Heart right ventricle (tissue), 16 donors: ENCODE measurements around the gene PTPRM. TPM values are rescaled to one million over a fixed set of nuclear protein-coding genes. Genes with fewer than 3 reads are reported as not detected.
A peak's percentile ranks its signal among the peaks of the same experiment; 100 is the strongest.

Experiments used
- ATAC-seq, 8 donors: fragments of 200-7000 bp; cut with Tn5 transposase; one replicate each; pipeline ENCODE4 v1.9.1; 2020; ENCODE audit warnings: mild to moderate bottlenecking in 8 of 8, moderate library complexity in 8 of 8, moderate number of reproducible peaks in 1 of 8
- DNase-seq, 2 donors: peaks; one replicate each; pipeline ENCODE4 v3.0.0-alpha.2; 2020
- H3K27ac ChIP-seq, 10 donors: fragments of 200-600 bp; sonication (generic) in 2 of 10; one replicate each; pipeline versions ENCODE4 v1.5.0 to v1.8.0; 2020 to 2022; ENCODE audit warnings: mild to moderate bottlenecking in 3 of 10
- H3K27me3 ChIP-seq, 7 donors: fragments of 200-600 bp; one replicate each; pipeline ENCODE4 v1.8.0; 2021 to 2022; ENCODE audit warnings: mild to moderate bottlenecking in 2 of 7
- H3K36me3 ChIP-seq, 9 donors: fragments of 200-600 bp; sonication (generic) in 1 of 9; one replicate each; pipeline versions ENCODE4 v1.5.0 to v1.8.0; 2020 to 2022; ENCODE audit warnings: mild to moderate bottlenecking in 2 of 9
- H3K4me1 ChIP-seq, 9 donors: fragments of 200-600 bp; sonication (generic) in 1 of 9; one replicate each; pipeline versions ENCODE4 v1.5.0 to v1.8.0; 2020 to 2022; ENCODE audit warnings: mild to moderate bottlenecking in 4 of 9
- H3K4me3 ChIP-seq, 10 donors: fragments of 200-600 bp; sonication (generic) in 2 of 10; one replicate each; pipeline versions ENCODE4 v1.5.0 to v1.8.0; 2020 to 2022; ENCODE audit warnings: mild to moderate bottlenecking in 7 of 10, moderate library complexity in 2 of 10
- H3K9me3 ChIP-seq, 11 donors: fragments of 200-600 bp in 10 of 11; sonication (generic) in 2 of 11; one replicate each; pipeline versions ENCODE4 v1.5.0 to v1.8.0; 2013 to 2022; ENCODE audit warnings: mild to moderate bottlenecking in 2 of 11, control low read depth in 1 of 11, moderate library complexity in 1 of 11
- WGBS, 2 donors: extraction: QIAGEN DNeasy Blood & Tissue Kit; methylation state at CpG; one replicate each; pipeline ENCODE4 v1.1.7; 2013; ENCODE audit warnings: inconsistent platforms in 1 of 2; 5-methylcytosine and 5-hydroxymethylcytosine counted together
- intact Hi-C, 10 donors: fragments of 100-400 bp; cut with DNase I; formaldehyde crosslinking; loops; one replicate each; pipeline versions ENCODE4 v1.11.1 to v1.14.2; 2022
- polyA plus RNA-seq, 2 donors: library from polyadenylated mRNA; stranded (reverse); fragments of 200-250 nt; gene quantifications; one replicate each; pipeline ENCODE4 v1.2.3, GENCODE V29; 2013
- total RNA-seq, 10 donors: library from RNA; stranded (reverse); fragmentation: NEBNext Ultra II Directional in 3 of 10; extraction: Animal tissue kit (Norgen Biotek cat#: 25700) in 3 of 10; gene quantifications; one replicate each; pipeline versions ENCODE4 v1.2.1 to v1.2.4, GENCODE V29; 2021 to 2023
- TF ChIP-seq, protein P1 (sequence below), 9 donors: fragments of 200-600 bp; sonication (generic) in 2 of 9; IDR thresholded peaks; one replicate each; pipeline versions ENCODE4 v1.5.0 to v1.8.0; 2021 to 2022; ENCODE audit warnings: antibody characterized with exemption in 9 of 9, mild to moderate bottlenecking in 5 of 9, moderate library complexity in 1 of 9
- donor health status: Arrhythmogenic right ventricular cardiomyopathy.
- donor health status: ischemic (EF 13 %, LVEDD 7.1; RV severe dilation, severe dysfunction).
- donor health status: healthy with polysubstance abuse.
- donor health status: DM: no; HTN: yes; CAD: no.
- donor health status: DM: no; HTN: no; CAD: no.
- donor health status: ischemic (EF 25% LVEDD 6.9; RV normal size, moderate dysfunction).
- donor health status: ischemic (EF 25% LVEDD 5.7; RV mildly dilated, moderate dysfunction).
- donor health status: healthy.
- donor health status: DM: yes; HTN: yes; CAD: no.
- donor health status: Ischemic cardiomyopathy.
- donor health status: ischemic (EF 35%, LVEDD 5.7; RV mildly dilated, moderate dysfunction).
- donor health status: nonischemic (EF 11% LVEDD 7.7; RV severe dilation, severe dysfunction).
- donor health status: DM: yes; HTN: yes; CAD: no.
- donor health status: PGD.
- donor health status: ischemic (EF 29% LVEDD 5.4; RV normal size, mild dysfunction).
- donor health status: nonischemic (EF 23%, LVEDD 6.1; RV moderate dilation, normal function).

Gene PTPRM
- total and polyA plus RNA-seq, 12 donors = 81.7 to 170 (median 132) TPM

DNA sequence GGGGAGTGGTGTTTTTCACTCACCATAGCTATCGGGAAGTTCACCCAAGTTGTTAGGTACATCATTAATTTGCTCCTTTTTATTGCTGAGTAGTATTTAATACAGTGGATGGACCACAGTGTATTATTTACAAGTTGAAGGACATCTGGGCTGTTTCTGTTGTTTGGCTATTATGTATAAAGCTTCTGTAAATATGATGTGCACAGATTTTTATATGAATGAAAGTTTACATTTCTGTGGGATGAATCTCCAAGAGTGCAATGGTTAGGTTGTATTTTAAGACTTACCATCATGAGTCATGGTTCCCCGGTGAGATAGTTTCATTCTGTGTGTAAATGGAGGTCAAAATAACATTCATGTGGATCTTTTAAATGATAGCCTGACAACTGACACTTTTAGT lies 337.4 kb downstream of the PTPRM start:
- Histone ChIP-seq H3K27ac (no peak overlapping the region), H3K36me3 (peaks cover 0 to 11% (median 0%) of the 10 kb centered on the region in 9 donors), H3K4me3 (no peak overlapping the region), H3K9me3 (no peaks in the 10 kb centered on the region), H3K27me3 (no peaks in the 10 kb centered on the region), H3K4me1 (peaks cover 0 to 45% (median 16%) of the 10 kb centered on the region in 9 donors)
- WGBS, 2 donors = 90 to 99% methylated on average over 2 of the region's 2 CpGs
- intact Hi-C loops = no loop called here
- TF ChIP-seq, protein P1, sequence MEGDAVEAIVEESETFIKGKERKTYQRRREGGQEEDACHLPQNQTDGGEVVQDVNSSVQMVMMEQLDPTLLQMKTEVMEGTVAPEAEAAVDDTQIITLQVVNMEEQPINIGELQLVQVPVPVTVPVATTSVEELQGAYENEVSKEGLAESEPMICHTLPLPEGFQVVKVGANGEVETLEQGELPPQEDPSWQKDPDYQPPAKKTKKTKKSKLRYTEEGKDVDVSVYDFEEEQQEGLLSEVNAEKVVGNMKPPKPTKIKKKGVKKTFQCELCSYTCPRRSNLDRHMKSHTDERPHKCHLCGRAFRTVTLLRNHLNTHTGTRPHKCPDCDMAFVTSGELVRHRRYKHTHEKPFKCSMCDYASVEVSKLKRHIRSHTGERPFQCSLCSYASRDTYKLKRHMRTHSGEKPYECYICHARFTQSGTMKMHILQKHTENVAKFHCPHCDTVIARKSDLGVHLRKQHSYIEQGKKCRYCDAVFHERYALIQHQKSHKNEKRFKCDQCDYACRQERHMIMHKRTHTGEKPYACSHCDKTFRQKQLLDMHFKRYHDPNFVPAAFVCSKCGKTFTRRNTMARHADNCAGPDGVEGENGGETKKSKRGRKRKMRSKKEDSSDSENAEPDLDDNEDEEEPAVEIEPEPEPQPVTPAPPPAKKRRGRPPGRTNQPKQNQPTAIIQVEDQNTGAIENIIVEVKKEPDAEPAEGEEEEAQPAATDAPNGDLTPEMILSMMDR (IDR thresholded peaks at IDR 0.05) = no peak
- no peak for DNase-seq
- ATAC-seq = no peak

DNA sequence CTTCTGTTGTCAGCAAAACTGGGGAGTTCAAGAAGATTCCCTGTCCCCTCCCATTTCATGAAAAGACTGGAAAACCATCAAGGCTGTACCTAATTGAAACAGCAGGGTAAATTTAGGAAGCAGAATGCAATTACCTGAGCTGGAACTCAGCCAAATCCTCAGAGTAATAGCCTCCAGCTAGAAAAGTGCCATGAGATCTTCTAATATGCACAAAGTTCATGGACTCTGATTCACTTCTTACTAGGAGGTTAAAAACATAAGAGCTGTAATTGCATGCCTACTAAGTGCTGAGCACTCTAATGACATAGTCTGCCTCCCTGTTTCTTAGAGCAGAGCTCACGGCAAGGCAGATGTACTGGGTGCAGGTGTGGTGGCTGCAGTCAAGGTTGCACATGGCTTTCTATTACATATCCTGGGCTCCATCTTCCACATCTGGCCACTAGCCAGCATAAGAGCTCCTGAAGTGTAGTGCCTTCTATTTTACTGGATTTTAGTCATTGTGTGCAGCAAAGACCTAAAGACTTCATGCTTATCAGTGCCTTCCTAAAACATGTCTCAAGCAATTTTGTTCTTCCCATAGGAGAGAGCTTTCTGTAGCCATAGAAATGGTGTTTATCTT lies 341.7 kb downstream of the PTPRM start:
- peaks cover 0 to 11% (median 0%) of the 10 kb centered on the region in 9 donors for H3K36me3 ChIP-seq
- H3K27ac ChIP-seq = no peak overlapping the region
- WGBS, 2 donors = 96 to 100% methylated on average over 1 of the region's 1 CpG
- intact Hi-C loops = no loop called here
- H3K4me1 ChIP-seq = peaks cover 0 to 27% (median 3%) of the 10 kb centered on the region in 9 donors
- peaks cover 0 to 22% (median 0%) of the 10 kb centered on the region in 11 donors for H3K9me3 ChIP-seq
- H3K27me3 ChIP-seq = no peaks in the 10 kb centered on the region
- TF ChIP-seq, protein P1 (IDR thresholded peaks at IDR 0.05) = no peak
- H3K4me3 ChIP-seq = no peak overlapping the region
- DNase-seq = no peak
- peak in 1 of 8 donors; percentile 29 for ATAC-seq

DNA sequence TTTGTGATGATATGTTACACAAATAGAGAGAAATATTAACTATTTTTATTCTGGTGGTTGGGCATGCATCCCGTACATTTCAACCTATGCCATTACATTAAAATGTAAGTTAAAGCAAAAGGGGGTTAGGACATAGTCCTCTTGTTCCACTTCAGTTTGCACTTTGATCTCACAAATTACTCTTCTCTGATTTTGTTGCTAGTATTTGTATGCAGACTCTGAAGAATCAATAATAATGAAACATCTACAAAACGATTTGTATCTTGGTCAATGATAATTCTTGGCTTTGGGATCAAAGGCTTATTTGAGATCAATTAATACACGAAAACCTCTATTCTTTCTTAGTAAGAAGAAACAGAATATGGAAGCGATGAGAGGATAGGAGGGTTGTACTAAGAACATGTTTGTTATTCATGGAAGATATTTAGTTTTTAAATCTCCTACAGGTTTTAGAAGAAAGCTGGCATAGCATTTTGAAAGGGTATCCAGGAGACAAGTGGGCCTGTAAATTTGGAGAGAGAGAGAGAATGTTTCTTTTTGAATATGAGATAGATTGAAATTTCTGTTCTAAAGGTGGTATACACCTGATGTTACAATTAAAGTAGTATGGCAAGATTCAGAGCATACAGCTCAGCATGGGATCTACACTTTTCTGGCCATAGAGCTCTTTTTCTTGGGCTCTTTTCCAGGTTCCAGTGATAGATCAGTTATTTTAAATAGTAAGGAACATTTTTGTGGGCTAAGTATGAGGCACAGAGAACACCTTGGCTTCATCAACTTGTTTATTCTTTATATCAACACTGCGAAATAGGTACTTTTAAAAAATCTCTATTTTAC lies 347.9 kb downstream of the PTPRM start:
- H3K27me3 ChIP-seq = no peaks in the 10 kb centered on the region
- H3K9me3 ChIP-seq = peaks cover 0 to 42% (median 5%) of the 10 kb centered on the region in 11 donors
- H3K4me1 ChIP-seq = peaks cover 0 to 30% (median 18%) of the 10 kb centered on the region in 9 donors
- ATAC-seq = no peak
- TF ChIP-seq, protein P1 (IDR thresholded peaks at IDR 0.05) = no peak
- intact Hi-C loops = loop anchor here in 1 of 10 donors (10.0 kb wide), 1 partner anchor 120 kb away; no protein-coding TSS in a partner anchor
- H3K27ac ChIP-seq = no peak overlapping the region
- H3K36me3 ChIP-seq = no peaks in the 10 kb centered on the region
- no peak for DNase-seq
- WGBS, 2 donors = 82 to 83% methylated on average over 5 of the region's 5 CpGs
- H3K4me3 ChIP-seq = no peak overlapping the region

DNA sequence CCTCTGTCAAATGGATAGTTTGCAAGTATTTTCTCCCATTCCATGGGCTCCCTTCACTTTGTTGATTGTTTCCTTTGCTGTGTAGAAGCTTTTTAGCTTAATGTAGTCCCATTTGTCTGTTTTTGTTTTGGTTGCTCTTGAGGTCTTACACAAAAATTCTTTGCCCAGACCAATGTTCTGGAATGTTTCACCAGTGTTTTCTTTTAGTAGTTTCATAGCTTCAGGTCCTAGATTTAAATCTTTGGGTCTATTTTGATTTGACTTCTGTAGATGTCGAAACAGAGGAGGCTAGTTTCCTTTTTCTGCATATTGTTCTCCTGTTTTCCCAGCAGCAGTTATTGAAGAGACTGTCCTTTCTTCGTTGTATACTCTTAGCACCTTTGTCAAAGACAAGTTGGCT lies 351.6 kb downstream of the PTPRM start:
- intact Hi-C loops = loop anchor here in 1 of 10 donors (10.0 kb wide), 1 partner anchor 116 kb away; no protein-coding TSS in a partner anchor
- H3K27me3 ChIP-seq = no peaks in the 10 kb centered on the region
- H3K4me1 ChIP-seq = peaks cover 0 to 46% (median 37%) of the 10 kb centered on the region in 9 donors
- no peak overlapping the region for H3K4me3 ChIP-seq
- no peak for ATAC-seq
- no peak for DNase-seq
- WGBS, 2 donors = 89 to 92% methylated on average over 2 of the region's 2 CpGs
- no peaks in the 10 kb centered on the region for H3K36me3 ChIP-seq
- TF ChIP-seq, protein P1 (IDR thresholded peaks at IDR 0.05) = no peak
- peaks cover 0 to 40% (median 12%) of the 10 kb centered on the region in 11 donors for H3K9me3 ChIP-seq
- no peak overlapping the region for H3K27ac ChIP-seq
